ENCODE results near the gene SERPINA10.

SERPINA10 gene

DNA sequence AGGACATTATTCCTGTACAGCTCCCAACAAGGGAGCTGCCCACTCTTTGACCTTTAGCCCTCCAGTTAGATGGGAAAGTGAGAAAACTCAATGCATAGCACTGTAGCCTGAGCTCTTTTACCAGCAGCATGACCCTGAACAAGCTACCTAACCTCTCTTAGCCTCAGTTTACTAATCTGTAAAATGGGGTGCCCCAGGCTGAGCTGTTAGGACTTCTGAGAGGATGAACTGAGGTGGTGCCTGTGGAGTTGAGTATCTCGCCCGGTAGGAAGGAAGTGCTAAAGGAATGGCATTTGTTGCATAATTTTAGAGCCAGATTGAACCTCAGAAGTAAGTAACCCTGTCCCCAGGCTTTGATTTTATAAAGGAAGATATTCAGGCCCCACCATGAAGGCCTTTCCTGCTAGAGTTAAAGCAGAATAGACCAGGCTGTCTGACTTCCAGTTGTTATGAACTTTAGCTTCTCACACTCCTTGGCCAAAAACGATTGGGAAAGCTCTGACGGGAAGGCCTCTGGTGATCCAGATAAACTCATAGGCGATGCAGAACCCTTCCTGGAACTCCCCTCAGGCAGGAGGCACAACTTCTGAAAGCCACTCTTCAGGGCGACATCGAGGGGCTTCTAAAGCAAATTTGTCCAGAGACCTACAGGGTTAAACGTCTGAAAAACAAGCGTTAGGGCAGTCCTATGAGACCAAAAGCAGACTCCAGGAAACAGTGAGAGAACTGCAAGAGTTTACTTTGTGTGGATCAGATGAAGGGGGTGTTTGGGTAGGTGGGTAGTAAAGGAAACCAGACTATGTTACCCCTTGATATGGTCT is 2.5 kb upstream of the SERPINA10 start:
- Histone ChIP-seq H3K4me1 (ENCODE audit: control insufficient read depth, low read length) (no peaks in the 10 kb centered on the region), H3K4me3 (ENCODE audit: low read length) (no peak overlapping the region), H3F3A (ENCODE audit: control insufficient read depth, insufficient read depth) (no peaks in the 10 kb centered on the region), H3K36me3 (ENCODE audit: control insufficient read depth, low read length) (no peaks in the 10 kb centered on the region), H3K27me3 (ENCODE audit: control insufficient read depth, low read length) (no peaks in the 10 kb centered on the region), H3K9me3 (ENCODE audit: control insufficient read depth, insufficient read depth, low read length) (no peaks in the 10 kb centered on the region), H3K9me2 (replicated peaks; ENCODE audit: control insufficient read depth, low read length) (no peaks in the 10 kb centered on the region), H3K79me2 (ENCODE audit: control insufficient read depth, low read length) (no peaks in the 10 kb centered on the region), H4K20me1 (ENCODE audit: control insufficient read depth, insufficient read depth, low read depth, low read length) (no peaks in the 10 kb centered on the region), H3K27ac (ENCODE audit: low read depth, low read length) (no peak overlapping the region), H3K4me2 (ENCODE audit: low read length) (no peak overlapping the region)
- TF ChIP-seq EZH2phosphoT487 (IDR thresholded peaks at IDR 0.05; ENCODE audit: borderline replicate concordance, low read length): no peak
- TF ChIP-seq, protein P1, sequence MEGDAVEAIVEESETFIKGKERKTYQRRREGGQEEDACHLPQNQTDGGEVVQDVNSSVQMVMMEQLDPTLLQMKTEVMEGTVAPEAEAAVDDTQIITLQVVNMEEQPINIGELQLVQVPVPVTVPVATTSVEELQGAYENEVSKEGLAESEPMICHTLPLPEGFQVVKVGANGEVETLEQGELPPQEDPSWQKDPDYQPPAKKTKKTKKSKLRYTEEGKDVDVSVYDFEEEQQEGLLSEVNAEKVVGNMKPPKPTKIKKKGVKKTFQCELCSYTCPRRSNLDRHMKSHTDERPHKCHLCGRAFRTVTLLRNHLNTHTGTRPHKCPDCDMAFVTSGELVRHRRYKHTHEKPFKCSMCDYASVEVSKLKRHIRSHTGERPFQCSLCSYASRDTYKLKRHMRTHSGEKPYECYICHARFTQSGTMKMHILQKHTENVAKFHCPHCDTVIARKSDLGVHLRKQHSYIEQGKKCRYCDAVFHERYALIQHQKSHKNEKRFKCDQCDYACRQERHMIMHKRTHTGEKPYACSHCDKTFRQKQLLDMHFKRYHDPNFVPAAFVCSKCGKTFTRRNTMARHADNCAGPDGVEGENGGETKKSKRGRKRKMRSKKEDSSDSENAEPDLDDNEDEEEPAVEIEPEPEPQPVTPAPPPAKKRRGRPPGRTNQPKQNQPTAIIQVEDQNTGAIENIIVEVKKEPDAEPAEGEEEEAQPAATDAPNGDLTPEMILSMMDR (IDR thresholded peaks at IDR 0.05; ENCODE audit: low read depth, low read length, poor library complexity, severe bottlenecking): no peak

DNA sequence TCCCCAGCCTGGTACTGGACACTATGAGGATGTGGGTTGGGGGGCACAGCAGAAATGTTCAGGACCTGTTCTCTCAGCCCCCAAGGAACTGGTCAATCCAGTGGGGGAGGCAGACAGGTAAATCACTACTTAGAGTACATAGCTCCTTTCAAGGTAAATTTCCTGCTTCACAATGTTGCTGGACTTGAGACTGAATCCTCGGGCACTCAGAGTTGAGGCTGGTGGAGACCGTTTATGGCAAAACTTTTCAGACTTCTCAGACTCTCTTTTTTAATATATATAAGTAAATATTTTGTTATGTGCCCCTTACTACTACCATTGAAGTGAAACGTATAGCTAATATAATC is 483 bp upstream of the SERPINA10 start:
- H3K4me2 ChIP-seq (ENCODE audit: low read length): no peak overlapping the region
- TF ChIP-seq, protein P1 (IDR thresholded peaks at IDR 0.05; ENCODE audit: low read depth, low read length, poor library complexity, severe bottlenecking): no peak
- TF ChIP-seq EZH2phosphoT487 (IDR thresholded peaks at IDR 0.05; ENCODE audit: borderline replicate concordance, low read length): no peak
- no peaks in the 10 kb centered on the region for H3K9me3 ChIP-seq (ENCODE audit: control insufficient read depth, insufficient read depth, low read length)
- no peaks in the 10 kb centered on the region for H3K4me1 ChIP-seq (ENCODE audit: control insufficient read depth, low read length)
- H4K20me1 ChIP-seq (ENCODE audit: control insufficient read depth, insufficient read depth, low read depth, low read length): no peaks in the 10 kb centered on the region
- H3K27me3 ChIP-seq (ENCODE audit: control insufficient read depth, low read length): no peaks in the 10 kb centered on the region
- H3K4me3 ChIP-seq (ENCODE audit: low read length): no peak overlapping the region
- no peak overlapping the region for H3K27ac ChIP-seq (ENCODE audit: low read depth, low read length)
- no peaks in the 10 kb centered on the region for H3K36me3 ChIP-seq (ENCODE audit: control insufficient read depth, low read length)
- H3F3A ChIP-seq (ENCODE audit: control insufficient read depth, insufficient read depth): no peaks in the 10 kb centered on the region
- H3K9me2 ChIP-seq (replicated peaks; ENCODE audit: control insufficient read depth, low read length): no peaks in the 10 kb centered on the region
- no peaks in the 10 kb centered on the region for H3K79me2 ChIP-seq (ENCODE audit: control insufficient read depth, low read length)

DNA sequence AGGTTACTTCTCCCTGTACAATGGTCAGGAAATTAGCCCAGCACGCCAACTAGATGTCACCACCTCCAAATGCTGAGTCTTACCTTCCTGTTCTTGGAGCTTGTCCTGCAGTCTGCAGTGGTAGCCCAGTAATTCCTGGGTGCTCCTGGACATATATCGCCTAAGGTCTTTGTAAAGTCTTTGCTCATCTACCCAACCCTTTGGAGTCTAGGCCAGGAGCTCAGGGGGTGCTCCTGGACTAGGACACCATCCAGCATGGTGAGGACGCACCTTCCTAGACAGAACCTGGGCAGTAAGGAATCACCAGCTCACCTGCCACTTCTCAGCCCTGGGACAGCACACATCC is 569 bp downstream of the SERPINA10 start:
- no peak overlapping the region for H3K4me3 ChIP-seq (ENCODE audit: low read length)
- no peak for TF ChIP-seq EZH2phosphoT487 (IDR thresholded peaks at IDR 0.05; ENCODE audit: borderline replicate concordance, low read length)
- TF ChIP-seq, protein P1 (IDR thresholded peaks at IDR 0.05; ENCODE audit: low read depth, low read length, poor library complexity, severe bottlenecking): no peak

More for the DNA sequence above, 569 bp downstream of the SERPINA10 start:
- Histone ChIP-seq H3K36me3 (ENCODE audit: control insufficient read depth, low read length) (no peaks in the 10 kb centered on the region), H3K9me3 (ENCODE audit: control insufficient read depth, insufficient read depth, low read length) (no peaks in the 10 kb centered on the region), H3K27me3 (ENCODE audit: control insufficient read depth, low read length) (no peaks in the 10 kb centered on the region), H3K4me2 (ENCODE audit: low read length) (no peak overlapping the region), H3K79me2 (ENCODE audit: control insufficient read depth, low read length) (no peaks in the 10 kb centered on the region), H3K27ac (ENCODE audit: low read depth, low read length) (no peak overlapping the region), H3K9me2 (replicated peaks; ENCODE audit: control insufficient read depth, low read length) (no peaks in the 10 kb centered on the region), H3K4me1 (ENCODE audit: control insufficient read depth, low read length) (no peaks in the 10 kb centered on the region), H4K20me1 (ENCODE audit: control insufficient read depth, insufficient read depth, low read depth, low read length) (no peaks in the 10 kb centered on the region), H3F3A (ENCODE audit: control insufficient read depth, insufficient read depth) (no peaks in the 10 kb centered on the region)

Data from DOHH2 (cell line).